NCI-H2081 (cell line): ENCODE measurements around the gene CD7.
"Not testable (repeated sequence)": the region's sequence is repeated elsewhere in the genome, so short reads cannot be mapped to it uniquely, and the experiment has no call there.

Experiments used
- DNase-seq, 2 experiments: peaks; one replicate each; lab custom pipeline; 2025; lab: John Stamatoyannopoulos, UW

The CD7 gene

GRCh38 chr17:82317394-82318168 is at the start of gene CD7:
Gene CD7, minus strand, starts transcription at chr17:82317608. Its CDS starts 113 bp downstream, at chr17:82317495.
- no peak for DNase-seq

DNA sequence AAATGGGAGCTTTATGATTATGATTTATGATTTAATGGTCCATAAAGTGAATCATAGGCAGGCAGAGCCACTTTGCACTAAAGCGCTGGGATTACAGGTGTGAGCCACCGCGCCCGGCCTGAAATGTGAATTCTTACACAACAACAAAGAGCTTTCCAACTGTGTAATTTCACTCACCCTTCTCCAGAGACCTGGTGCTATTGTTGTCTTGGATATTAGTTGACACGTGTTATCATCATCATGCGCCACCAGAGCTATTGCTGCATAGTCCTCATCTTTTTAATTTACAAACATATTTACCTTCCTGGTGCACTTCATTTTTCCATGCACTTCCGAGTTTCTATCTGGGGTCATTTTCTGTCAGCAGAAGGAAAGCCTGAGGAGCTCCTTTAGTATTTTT is 49.3 kb upstream of the CD7 start:
- DNase-seq: peak; percentile 48 to 77

DNA sequence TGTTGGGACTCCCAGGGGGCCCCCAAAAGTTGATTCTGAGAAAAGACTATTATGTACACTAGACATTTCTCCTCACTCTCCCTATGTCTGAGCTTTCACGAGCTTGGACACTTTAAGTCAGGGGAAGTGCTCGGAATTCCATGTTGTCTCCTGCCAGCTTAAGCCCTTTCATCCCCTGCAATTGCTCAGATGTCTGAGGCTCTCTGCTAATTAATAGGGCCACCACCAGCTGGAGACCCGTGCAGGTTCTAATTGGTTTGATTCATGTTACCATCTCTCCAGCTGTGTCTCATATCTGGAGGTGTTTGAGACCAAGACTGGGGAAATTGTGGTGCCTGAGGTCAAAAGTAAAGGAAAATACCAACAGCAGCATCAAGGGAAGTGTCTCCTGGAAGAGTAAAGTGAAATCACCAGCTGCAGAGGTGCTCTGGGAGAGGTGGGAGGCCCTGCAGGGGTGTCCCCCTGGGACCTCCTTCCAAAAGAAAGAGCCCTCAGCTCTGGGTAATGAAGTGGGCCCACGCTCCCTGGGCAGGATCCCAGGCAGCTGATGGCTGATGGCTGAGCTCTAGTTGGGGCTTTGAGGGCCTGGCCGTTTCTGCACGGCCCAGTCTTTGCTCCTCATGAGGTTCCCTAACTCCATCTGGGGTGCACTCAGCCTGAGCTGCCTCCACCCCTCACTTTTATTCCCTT is 48.3 kb upstream of the CD7 start:
- no peak for DNase-seq

DNA sequence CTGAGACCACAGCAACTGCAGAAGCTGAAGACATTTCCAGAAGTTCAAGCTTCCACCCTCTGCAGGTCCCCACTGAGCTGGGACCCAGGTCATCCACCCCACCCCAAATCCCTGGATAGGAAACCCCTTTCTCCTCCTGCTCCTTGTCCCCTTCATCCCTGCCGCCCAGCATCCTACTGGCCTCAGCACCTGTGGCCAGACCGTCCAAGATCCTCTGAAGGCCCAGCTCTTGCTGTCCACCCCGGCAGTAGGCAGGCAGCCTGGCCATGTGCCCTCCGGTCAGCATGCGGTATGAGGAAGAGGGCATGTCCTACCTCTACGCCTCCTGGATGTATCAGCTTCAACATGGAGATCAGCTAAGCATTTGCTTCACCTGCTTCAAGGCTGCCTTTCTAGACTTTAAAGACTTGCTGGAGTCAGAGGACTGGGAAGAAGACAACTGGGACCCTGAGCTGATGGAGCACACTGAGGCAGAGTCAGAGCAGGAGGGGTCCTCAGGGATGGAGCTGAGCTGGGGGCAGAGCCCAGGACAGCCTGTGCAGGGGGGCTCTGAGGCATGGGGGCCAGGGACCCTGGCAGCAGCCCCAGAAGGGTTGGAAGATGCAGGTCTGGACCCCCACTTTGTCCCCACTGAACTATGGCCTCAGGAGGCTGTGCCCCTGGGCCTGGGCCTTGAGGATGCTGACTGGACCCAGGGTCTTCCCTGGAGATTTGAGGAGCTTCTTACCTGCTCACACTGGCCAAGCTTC is 44.7 kb upstream of the CD7 start:
- DNase-seq: no peak

DNA sequence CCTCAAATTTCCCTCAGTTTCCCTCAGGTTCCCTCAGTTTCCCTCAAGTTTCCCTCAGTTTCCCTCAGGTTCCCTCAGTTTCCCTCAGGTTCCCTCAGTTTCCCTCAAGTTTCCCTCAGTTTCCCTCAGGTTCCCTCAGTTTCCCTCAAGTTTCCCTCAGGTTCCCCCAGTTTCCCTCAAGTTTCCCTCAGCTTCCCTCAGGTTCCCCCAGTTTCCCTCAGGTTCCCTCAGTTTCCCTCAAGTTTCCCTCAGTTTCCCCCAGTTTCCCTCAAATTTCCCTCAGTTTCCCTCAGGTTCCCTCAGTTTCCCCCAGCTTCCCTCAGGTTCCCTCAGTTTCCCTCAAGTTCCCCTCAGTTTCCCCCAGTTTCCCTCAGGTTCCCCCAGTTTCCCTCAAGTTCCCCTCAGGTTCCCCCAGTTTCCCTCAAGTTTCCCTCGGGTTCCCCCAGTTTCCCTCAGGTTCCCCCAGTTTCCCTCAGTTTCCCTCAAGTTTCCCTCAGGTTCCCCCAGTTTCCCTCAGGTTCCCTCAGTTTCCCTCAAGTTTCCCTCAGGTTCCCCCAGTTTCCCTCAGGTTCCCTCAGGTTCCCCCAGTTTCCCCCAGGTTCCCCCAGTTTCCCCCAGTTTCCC is 42.2 kb upstream of the CD7 start:
- not testable (repeated sequence) for DNase-seq

GRCh38 chr17:82358465-82359350 is 41.3 kb upstream of the CD7 start, which contains the start of gene TEX19:
Gene TEX19, plus strand, starts transcription at chr17:82359247. Its CDS starts 2,904 bp downstream, at chr17:82362151.
- DNase-seq: peak; percentile 71 to 75

DNA sequence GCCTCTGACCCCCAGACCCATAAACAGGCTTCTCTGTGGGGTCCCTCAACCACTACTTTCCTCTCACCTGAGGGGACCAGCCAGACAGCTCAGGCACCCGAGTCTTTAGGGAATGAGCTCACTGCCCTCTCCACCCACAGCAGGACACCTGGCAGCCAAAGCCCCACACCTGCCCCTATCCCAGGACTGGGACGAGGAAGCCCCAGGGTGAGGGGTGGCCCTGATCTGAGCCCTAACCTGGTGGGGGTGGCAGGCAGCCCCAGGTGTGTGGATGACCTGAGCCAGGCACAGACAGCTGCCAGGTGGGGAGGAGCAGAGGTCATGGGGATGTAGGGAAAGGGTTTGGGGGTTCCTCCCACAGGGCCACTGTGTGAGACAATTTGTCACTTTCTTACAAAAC is 40.0 kb upstream of the CD7 start:
- DNase-seq: no peak

- peak in 1 of 2 experiments; percentile 33 for DNase-seq
These were observed 39.5 kb upstream of the CD7 start for GRCh38 chr17:82356845-82357355.

DNA sequence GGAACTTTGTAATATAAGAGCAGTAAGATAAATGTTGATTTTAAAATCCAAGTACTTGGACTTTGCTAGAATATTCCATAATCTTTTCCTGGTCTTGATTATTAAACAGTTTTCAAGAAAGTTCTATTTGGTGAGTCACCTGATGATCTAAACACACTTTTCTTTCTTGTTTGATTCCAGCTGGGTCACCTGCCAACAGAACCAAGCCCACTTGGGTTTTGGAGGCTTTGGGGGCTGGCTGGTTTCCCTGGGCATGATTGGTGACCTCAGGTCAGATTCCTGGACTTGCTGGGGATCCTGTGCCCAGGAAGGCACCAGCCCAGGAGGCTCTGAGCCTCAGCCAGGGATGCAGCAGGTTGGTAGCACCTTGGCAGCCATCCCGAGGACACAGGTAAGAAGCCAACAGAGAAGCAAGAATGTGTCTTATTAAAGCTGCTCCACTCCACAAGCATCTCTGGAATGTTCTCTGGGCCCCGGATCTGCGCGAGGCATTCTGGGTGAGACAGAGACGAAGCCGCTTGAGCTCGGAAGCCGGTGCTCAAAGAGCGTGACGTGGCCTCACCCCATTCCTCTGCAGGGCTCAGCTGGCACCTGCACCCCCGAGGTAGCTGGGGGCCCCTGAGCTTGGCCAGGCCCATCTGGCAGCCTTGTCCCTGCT is 38.5 kb upstream of the CD7 start:
- no peak for DNase-seq

- no peak for DNase-seq
These were observed 37.4 kb upstream of the CD7 start for GRCh38 chr17:82354804-82355308.

DNA sequence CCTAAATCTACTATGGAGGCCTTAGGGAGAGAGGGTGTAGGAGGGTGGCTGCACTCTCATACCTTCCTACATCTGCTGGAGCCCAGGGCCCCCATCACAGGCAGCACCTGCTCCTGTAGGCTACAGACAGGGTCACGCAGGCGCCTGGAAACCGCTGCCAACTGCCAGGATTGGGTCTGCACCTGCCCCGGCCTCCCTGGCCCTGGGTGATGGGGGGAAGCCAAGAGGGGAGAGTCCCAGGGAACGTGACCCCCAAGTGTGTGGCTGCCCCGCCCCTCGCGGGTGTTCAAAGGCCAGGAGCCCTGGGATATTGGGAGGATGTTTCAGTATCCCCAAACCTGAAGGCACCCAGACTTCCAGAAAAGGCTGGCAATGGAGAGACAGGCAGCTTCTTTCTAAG is 36.1 kb upstream of the CD7 start:
- DNase-seq: peak in 1 of 2 experiments; percentile 25

DNA sequence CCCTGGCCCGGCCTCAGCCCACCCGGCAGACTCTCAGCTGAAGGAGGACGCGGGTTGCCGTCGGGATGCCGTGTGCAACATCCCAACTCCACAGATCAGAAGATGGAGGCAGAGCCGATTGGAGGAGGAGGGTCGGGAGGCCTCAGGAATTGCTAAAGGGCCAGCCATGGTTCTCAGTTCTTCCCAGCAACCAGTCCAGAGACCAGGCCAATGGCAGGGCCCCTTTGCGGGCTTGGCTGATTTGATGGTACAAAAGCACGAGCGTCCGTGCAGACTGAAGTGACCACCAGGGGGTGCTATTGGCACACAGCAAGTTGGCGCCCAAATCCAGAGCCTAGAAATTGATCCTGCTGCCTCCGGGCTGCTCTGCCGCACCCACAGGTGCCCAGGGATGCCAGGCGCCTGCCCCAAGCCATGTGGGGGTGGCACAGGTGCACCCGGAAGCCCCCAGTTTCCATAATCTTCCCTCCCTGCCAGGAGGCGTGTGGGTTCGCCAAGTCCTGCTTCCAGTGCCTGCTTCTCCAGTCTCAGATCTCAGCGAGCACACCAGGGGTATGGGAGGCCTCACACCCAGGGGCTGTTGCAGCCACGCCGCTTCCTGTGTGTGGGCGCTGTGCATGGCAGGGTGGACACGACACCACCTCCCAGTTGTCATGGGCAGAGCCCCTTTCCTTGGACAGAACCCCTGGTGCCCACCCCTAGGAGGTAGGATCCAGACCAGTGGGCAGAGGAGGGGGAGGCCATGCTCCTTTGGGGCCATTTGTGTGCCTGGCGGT is 34.5 kb upstream of the CD7 start:
- DNase-seq: peak; percentile 92 to 95

GRCh38 chr17:82351254-82351712 is 33.9 kb upstream of the CD7 start:
- DNase-seq: no peak

- no peak for DNase-seq
These were observed 33.0 kb upstream of the CD7 start for GRCh38 chr17:82350182-82351030.

DNA sequence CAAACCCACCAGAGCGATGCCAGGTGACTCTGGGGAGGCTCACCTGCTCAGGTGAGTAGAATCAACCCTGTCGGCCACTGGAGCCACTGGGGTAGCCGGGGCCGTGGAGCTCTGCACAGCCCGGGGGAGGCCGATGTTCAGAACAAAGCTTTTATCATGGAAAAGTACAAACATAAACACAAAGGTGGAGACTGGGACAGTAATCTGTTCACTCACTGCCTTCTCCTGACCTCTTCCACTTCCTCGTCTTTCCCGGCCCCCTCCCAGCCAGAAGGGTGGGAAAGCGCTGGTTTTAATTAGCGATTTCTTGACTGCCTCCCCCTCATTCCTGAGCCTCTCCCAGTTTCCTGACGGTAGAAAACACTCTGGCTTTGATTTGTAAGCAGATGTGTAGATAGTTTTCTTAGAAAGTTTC is 31.9 kb upstream of the CD7 start:
- DNase-seq: no peak

GRCh38 chr17:82348866-82349265 is 31.5 kb upstream of the CD7 start:
- DNase-seq: no peak

GRCh38 chr17:82348434-82348833 is 31.0 kb upstream of the CD7 start:
- no peak for DNase-seq

- DNase-seq: not testable (repeated sequence)
These were observed 30.6 kb upstream of the CD7 start for GRCh38 chr17:82347994-82348393.
